GM12892 (cell line): ENCODE measurements around the gene ARHGEF12.

Experiments used
- POLR2A ChIP-seq: IDR thresholded peaks from 2 replicates; pipeline ENCODE4 v1.6.1; 2011; ENCODE audit warnings: low read depth, low read length, control low read depth
- POLR2AphosphoS5 ChIP-seq: IDR thresholded peaks from 2 replicates; pipeline ENCODE4 v1.6.1; 2011; ENCODE audit warnings: low read depth, low read length, control low read depth
- TAF1 ChIP-seq: IDR thresholded peaks from 2 replicates; pipeline ENCODE4 v1.6.1; 2011; ENCODE audit warnings: low read depth, mild to moderate bottlenecking, control low read depth, low read length, borderline replicate concordance

DNA sequence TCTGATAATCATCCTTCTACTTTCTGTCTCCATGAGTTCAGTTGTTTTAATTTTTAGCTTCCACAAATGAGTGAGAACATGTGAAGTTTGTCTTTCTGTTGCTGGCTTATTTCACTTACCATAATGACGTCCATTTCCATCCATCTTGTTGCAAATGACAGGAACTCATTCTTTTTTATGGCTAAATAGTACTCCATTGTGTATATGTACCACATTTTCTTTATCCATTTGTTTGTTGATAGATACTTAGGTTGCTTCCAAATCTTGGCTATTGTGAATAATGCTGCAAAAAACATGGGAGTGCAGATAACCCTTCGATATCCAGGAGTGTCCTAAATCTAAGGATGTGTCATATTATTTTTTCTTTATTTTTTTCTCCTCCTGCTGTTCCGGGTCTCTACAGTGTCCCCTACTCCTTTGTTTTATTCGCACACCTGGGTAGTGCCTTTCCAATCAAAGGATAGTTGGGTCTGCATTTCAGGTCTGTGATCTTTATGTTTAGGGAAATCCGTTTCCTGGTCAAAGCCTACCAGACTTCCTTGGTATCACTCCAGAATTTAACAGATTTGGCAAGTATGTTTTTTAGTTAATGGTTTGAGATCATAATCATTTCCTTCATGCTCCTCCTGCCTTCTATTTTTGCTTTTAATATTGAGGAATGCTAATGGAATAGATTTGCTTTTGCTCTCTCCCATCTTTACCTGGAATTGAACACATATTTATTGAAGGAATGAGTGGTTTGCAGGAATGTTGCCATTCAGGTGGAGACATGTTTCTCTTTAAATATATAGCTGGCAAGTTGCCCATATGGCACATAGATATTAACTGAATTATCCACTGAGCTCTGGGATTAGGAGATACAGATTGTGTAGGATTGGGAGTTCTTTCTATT is 53.7 kb downstream of the ARHGEF12 start:
- TF ChIP-seq POLR2A (no peak), POLR2AphosphoS5 (no peak), TAF1 (no peak)
